GM23338 (cell line): ENCODE measurements around the gene CCDC93.

Source experiments
- CREB1 ChIP-seq: fragments of 250-450 bp; sonication (Bioruptor Pico); IDR thresholded peaks from 2 replicates; pipeline ENCODE4 v1.5.0; 2020; ENCODE audit warnings: low read depth, mild to moderate bottlenecking, moderate library complexity
- EZH2 ChIP-seq: fragments of 200-600 bp; sonication (generic); IDR thresholded peaks from one replicate; pipeline ENCODE4 v1.8.0; 2017; ENCODE audit warnings: antibody characterized with exemption, mild to moderate bottlenecking, low read depth; ENCODE audit not compliant: unreplicated experiment
- EZH2phosphoT487 ChIP-seq: fragments of 200-600 bp; sonication (generic); IDR thresholded peaks from one replicate; pipeline ENCODE4 v1.8.1; 2018; ENCODE audit warnings: antibody characterized with exemption; ENCODE audit not compliant: unreplicated experiment
- JUNB ChIP-seq: IDR thresholded peaks from one replicate; pipeline ENCODE4 v1.6.1; 2016; ENCODE audit warnings: antibody characterized with exemption; ENCODE audit not compliant: unreplicated experiment
- POLR2AphosphoS5 ChIP-seq: IDR thresholded peaks from 2 replicates; pipeline ENCODE4 v1.6.1; 2016; ENCODE audit warnings: antibody characterized with exemption, low read depth
- REST ChIP-seq: IDR thresholded peaks from one replicate; pipeline ENCODE4 v1.6.1; 2018; ENCODE audit warnings: antibody characterized with exemption; ENCODE audit not compliant: unreplicated experiment
- ZNF114 ChIP-seq: fragments of 250-450 bp; sonication (Bioruptor Pico); IDR thresholded peaks from 2 replicates; pipeline ENCODE4 v1.5.0; 2020; ENCODE audit warnings: mild to moderate bottlenecking, moderate library complexity
- ZNF331 ChIP-seq: fragments of 250-450 bp; sonication (Bioruptor Pico); IDR thresholded peaks from 2 replicates; pipeline ENCODE4 v1.5.0; 2020; ENCODE audit warnings: low read depth, mild to moderate bottlenecking, moderate library complexity
- TF ChIP-seq, protein P1 (sequence below), 2 experiments: fragments of 200-600 bp in 1 of 2; sonication (generic) in 1 of 2; conservative IDR thresholded peaks; 2 replicates each; pipeline versions ENCODE4 v1.5.1 to v1.6.1; 2016 to 2017; ENCODE audit warnings: antibody characterized with exemption in 2 of 2, low read depth in 2 of 2, mild to moderate bottlenecking in 2 of 2, moderate library complexity in 1 of 2
- TF ChIP-seq, protein P2 (sequence below): fragments of 250-450 bp; sonication (Bioruptor Pico); IDR thresholded peaks from 2 replicates; pipeline ENCODE4 v1.5.0; 2020; ENCODE audit warnings: mild to moderate bottlenecking, moderate library complexity

- TF ChIP-seq CREB1 (no peak), ZNF114 (CRISPR knock-in tag) (no peak), POLR2AphosphoS5 (no peak), REST (no peak), ZNF331 (CRISPR knock-in tag) (no peak), EZH2phosphoT487 (no peak), EZH2 (no peak), JUNB (no peak)
- TF ChIP-seq, protein P1, sequence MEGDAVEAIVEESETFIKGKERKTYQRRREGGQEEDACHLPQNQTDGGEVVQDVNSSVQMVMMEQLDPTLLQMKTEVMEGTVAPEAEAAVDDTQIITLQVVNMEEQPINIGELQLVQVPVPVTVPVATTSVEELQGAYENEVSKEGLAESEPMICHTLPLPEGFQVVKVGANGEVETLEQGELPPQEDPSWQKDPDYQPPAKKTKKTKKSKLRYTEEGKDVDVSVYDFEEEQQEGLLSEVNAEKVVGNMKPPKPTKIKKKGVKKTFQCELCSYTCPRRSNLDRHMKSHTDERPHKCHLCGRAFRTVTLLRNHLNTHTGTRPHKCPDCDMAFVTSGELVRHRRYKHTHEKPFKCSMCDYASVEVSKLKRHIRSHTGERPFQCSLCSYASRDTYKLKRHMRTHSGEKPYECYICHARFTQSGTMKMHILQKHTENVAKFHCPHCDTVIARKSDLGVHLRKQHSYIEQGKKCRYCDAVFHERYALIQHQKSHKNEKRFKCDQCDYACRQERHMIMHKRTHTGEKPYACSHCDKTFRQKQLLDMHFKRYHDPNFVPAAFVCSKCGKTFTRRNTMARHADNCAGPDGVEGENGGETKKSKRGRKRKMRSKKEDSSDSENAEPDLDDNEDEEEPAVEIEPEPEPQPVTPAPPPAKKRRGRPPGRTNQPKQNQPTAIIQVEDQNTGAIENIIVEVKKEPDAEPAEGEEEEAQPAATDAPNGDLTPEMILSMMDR (conservative IDR thresholded peaks at IDR 0.05; ENCODE audit: low read depth in 2 of 2), result no peak
- TF ChIP-seq, protein P2, sequence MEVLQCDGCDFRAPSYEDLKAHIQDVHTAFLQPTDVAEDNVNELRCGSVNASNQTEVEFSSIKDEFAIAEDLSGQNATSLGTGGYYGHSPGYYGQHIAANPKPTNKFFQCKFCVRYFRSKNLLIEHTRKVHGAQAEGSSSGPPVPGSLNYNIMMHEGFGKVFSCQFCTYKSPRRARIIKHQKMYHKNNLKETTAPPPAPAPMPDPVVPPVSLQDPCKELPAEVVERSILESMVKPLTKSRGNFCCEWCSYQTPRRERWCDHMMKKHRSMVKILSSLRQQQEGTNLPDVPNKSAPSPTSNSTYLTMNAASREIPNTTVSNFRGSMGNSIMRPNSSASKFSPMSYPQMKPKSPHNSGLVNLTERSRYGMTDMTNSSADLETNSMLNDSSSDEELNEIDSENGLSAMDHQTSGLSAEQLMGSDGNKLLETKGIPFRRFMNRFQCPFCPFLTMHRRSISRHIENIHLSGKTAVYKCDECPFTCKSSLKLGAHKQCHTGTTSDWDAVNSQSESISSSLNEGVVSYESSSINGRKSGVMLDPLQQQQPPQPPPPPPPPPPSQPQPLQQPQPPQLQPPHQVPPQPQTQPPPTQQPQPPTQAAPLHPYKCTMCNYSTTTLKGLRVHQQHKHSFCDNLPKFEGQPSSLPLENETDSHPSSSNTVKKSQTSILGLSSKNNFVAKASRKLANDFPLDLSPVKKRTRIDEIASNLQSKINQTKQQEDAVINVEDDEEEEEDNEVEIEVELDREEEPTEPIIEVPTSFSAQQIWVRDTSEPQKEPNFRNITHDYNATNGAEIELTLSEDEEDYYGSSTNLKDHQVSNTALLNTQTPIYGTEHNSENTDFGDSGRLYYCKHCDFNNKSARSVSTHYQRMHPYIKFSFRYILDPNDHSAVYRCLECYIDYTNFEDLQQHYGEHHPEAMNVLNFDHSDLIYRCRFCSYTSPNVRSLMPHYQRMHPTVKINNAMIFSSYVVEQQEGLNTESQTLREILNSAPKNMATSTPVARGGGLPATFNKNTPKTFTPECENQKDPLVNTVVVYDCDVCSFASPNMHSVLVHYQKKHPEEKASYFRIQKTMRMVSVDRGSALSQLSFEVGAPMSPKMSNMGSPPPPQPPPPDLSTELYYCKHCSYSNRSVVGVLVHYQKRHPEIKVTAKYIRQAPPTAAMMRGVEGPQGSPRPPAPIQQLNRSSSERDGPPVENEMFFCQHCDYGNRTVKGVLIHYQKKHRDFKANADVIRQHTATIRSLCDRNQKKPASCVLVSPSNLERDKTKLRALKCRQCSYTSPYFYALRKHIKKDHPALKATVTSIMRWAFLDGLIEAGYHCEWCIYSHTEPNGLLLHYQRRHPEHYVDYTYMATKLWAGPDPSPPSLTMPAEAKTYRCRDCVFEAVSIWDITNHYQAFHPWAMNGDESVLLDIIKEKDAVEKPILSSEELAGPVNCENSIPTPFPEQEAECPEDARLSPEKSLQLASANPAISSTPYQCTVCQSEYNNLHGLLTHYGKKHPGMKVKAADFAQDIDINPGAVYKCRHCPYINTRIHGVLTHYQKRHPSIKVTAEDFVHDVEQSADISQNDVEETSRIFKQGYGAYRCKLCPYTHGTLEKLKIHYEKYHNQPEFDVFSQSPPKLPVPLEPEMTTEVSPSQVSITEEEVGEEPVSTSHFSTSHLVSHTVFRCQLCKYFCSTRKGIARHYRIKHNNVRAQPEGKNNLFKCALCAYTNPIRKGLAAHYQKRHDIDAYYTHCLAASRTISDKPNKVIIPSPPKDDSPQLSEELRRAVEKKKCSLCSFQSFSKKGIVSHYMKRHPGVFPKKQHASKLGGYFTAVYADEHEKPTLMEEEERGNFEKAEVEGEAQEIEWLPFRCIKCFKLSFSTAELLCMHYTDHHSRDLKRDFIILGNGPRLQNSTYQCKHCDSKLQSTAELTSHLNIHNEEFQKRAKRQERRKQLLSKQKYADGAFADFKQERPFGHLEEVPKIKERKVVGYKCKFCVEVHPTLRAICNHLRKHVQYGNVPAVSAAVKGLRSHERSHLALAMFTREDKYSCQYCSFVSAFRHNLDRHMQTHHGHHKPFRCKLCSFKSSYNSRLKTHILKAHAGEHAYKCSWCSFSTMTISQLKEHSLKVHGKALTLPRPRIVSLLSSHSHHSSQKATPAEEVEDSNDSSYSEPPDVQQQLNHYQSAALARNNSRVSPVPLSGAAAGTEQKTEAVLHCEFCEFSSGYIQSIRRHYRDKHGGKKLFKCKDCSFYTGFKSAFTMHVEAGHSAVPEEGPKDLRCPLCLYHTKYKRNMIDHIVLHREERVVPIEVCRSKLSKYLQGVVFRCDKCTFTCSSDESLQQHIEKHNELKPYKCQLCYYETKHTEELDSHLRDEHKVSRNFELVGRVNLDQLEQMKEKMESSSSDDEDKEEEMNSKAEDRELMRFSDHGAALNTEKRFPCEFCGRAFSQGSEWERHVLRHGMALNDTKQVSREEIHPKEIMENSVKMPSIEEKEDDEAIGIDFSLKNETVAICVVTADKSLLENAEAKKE (CRISPR knock-in tag), result no peak
These were observed 128.6 kb downstream of the CCDC93 start for GRCh38 chr2:117885308-117885707.
